ENCODE data around the gene CPM.

The CPM gene

DNA sequence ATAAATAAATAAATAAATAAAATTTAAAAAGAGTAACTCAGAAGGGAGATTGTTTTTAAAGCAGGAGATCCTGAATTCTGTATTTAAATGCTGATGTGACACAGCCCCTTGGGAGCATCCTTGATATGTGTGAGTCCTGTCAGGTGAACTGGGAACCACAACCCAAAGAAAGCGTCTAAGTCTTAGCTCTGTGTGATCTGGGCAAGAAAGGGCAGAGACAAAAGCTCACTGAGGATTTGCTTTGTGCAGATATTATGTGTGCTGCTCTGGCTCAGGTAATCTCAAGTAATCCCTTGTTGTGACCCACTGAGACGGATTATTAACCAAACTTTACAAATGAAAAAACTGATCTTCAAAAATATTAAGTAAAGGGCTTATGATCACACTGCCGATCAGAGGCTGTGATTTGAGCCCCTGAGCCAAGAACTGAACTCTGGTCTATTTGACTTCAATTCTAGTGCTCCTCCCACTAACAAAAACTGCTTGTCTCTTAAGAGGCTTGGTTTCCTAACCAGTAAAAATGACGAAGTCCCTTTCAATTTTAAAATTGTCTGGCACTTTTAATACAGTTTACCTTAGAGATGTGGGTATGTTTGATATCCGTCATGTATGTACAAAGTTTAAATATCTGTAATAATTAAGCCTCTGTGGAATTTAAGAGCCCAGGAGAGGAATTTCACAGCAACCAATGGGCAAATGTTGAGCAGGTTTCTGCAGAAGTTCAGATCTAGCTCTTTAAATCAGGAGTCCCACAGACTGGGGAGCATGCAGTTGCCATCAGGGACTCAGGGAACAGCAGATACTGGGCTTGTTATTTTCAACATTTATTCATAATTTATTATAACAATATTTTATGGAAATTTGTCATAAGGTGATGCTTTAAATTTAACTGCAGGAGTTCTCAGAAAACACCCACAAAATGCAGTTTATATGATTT, 46.1 kb downstream of the CPM start:
- TF ChIP-seq POLR2AphosphoS5 (IDR thresholded peaks at IDR 0.05; ENCODE audit: low read depth, low read length): no peak
- TF ChIP-seq POLR2A (IDR thresholded peaks at IDR 0.05; ENCODE audit: low read depth, low read length): no peak
- no peak for TF ChIP-seq TAF1 (IDR thresholded peaks at IDR 0.05; ENCODE audit: borderline replicate concordance, low read depth, low read length)
- FAIRE-seq (no peak), DNase-seq (ENCODE audit: insufficient read length) (no peak)

DNA sequence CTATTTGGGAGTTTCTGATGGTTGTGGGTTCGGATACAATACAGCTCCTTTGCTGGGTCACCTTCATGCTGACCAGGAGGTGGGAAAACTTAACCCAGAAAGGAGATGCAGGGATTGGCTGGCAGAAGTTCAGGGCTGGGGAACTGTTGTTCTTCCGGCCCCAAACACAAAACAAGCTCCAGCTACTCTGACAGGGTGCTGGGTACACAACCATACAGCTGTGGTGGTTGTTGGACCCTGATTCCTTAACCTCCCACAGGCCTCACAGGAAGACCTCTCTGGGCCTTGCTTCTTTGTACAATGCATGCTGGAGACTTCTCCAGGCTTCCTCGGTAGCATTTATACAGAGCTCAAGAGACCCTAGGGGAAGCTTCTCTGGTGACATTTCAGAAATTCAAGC, 47.6 kb downstream of the CPM start:
- no peak for FAIRE-seq
- DNase-seq (ENCODE audit: insufficient read length): no peak
- TF ChIP-seq TAF1 (IDR thresholded peaks at IDR 0.05; ENCODE audit: borderline replicate concordance, low read depth, low read length) (no peak), POLR2AphosphoS5 (IDR thresholded peaks at IDR 0.05; ENCODE audit: low read depth, low read length) (no peak), POLR2A (IDR thresholded peaks at IDR 0.05; ENCODE audit: low read depth, low read length) (no peak)

DNA sequence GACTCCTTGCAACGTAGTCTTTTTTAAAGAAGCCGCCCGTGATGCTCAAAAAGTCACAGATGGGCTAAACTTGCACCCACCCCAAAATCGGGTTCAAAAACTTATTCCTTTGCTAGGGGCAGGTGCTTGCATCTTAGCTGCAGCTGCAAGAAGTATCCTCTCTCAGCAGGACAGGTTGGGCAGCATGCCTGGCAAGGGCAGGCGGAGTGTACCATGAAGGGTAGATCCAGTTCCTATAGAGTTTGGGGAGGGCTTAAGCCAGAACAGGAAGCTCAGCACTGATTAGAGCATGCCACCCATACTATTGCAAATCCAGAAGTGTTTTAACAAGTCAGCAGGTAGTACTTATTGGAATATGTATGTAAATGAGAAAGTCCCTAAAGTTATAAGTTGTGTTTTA, 48.7 kb downstream of the CPM start:
- FAIRE-seq: no peak
- TF ChIP-seq TAF1 (IDR thresholded peaks at IDR 0.05; ENCODE audit: borderline replicate concordance, low read depth, low read length) (no peak), POLR2AphosphoS5 (IDR thresholded peaks at IDR 0.05; ENCODE audit: low read depth, low read length) (no peak), POLR2A (IDR thresholded peaks at IDR 0.05; ENCODE audit: low read depth, low read length) (no peak)
- no peak for DNase-seq (ENCODE audit: insufficient read length)

DNA sequence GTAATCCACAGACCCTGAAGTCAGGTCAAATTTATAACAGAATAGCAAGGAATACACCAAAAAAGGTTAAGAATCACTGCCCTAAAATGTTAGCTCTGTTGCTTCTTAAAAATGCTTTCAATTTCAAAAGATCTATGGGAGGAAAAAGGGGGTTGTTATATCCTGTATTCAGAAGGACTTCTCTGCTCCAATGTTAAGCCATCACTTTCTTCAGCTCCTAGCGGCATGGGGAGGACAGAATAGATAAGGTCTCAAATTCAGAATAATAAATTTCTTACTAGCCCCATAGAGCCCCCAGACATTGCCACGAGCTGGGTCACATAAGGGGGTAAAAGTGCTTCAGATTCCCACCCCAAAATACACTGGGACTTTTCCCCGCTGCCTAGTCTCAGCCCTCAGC, 49.8 kb downstream of the CPM start:
- no peak for TF ChIP-seq TAF1 (IDR thresholded peaks at IDR 0.05; ENCODE audit: borderline replicate concordance, low read depth, low read length)
- TF ChIP-seq POLR2A (IDR thresholded peaks at IDR 0.05; ENCODE audit: low read depth, low read length): no peak
- no peak for TF ChIP-seq POLR2AphosphoS5 (IDR thresholded peaks at IDR 0.05; ENCODE audit: low read depth, low read length)
- DNase-seq (ENCODE audit: insufficient read length) (no peak), FAIRE-seq (no peak)

DNA sequence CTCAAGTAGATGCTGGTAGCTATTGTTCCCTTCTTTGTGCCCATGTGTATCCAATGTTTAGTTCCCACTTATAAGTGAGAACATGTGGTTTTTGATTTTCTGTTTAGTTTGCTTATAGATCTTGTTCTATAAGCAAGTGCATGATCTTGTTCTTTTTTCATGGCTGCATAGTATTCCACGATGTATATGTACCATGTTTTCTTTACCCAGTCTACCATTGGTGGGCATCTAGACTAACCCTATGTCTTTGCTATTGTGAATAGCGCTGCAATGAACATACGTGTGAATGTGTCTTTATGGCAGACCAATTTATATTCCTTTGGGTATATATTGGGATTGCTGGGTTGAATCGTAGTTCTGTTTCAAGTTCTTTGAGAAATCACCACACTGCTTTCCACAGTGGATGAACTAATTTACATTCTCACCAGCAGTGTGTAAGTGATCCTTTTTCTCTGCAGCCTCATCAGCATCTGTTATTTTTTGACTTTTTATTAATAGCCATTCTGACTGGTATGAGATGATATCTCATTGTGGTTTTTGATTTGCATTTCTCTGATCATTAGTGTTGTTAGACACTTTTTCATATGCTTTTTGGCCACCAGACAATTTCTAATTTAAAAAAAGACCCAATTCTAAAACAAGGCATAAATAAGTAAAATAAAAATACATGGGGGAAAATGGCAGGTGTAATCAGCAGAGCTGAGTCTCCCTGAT, 50.6 kb downstream of the CPM start:
- no peak for TF ChIP-seq TAF1 (IDR thresholded peaks at IDR 0.05; ENCODE audit: borderline replicate concordance, low read depth, low read length)
- no peak for TF ChIP-seq POLR2A (IDR thresholded peaks at IDR 0.05; ENCODE audit: low read depth, low read length)
- no peak for TF ChIP-seq POLR2AphosphoS5 (IDR thresholded peaks at IDR 0.05; ENCODE audit: low read depth, low read length)
- FAIRE-seq (no peak), DNase-seq (ENCODE audit: insufficient read length) (no peak)

DNA sequence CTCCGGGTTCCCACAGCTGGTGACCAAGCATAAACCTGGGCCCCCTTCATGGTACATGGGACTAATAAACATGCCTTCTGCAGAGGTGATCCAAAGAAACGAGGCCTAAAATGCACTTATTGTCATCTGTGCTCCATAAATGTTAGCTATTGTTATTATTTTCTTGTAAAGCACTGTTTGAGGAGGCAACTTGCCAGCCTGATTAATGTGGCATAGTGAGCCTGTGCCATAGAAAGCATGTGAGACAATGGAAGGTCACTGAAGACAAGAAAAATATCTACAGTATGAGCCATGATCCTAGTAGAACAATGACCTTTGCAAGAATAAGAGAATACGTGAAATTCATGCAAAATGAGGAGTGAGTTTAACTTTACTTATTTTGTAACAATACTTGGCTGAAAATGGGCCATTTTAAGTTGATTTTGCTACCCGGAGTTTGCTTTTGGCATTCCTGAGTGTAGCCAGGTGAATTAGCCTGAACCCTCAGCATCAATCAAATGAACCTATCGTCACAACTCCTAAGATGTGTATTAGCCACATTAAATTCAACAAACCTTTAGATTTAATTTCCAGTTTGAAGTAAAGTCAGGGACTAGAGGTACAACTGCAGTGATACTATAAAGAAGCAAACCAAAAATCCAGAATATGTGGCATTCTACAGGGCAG, 52.2 kb downstream of the CPM start:
- no peak for FAIRE-seq

DNA sequence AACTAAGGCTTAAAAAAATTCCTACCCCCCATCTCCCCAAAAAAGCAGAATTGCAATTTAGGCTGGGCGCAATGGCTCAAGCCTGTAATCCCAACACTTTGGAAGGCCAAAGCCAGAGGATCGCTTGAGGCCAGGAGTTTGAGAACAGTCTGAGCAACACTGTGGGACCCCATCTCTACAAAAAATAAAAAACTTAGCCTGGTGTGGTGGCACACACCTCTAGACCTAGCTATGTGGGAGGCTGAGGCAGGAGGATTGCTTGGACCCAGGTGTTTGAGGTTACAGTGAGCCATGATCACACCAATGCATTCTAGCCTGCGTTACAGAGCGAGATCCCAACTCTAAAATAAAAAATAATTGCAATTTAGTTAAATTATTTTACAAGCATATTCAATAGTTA, 54.1 kb downstream of the CPM start:
- DNase-seq (ENCODE audit: insufficient read length) (no peak), FAIRE-seq (no peak)

More for the DNA sequence above, 52.2 kb downstream of the CPM start:
- TF ChIP-seq POLR2A (IDR thresholded peaks at IDR 0.05; ENCODE audit: low read depth, low read length) (no peak), POLR2AphosphoS5 (IDR thresholded peaks at IDR 0.05; ENCODE audit: low read depth, low read length) (no peak), TAF1 (IDR thresholded peaks at IDR 0.05; ENCODE audit: borderline replicate concordance, low read depth, low read length) (no peak)
- DNase-seq (ENCODE audit: insufficient read length): no peak

DNA sequence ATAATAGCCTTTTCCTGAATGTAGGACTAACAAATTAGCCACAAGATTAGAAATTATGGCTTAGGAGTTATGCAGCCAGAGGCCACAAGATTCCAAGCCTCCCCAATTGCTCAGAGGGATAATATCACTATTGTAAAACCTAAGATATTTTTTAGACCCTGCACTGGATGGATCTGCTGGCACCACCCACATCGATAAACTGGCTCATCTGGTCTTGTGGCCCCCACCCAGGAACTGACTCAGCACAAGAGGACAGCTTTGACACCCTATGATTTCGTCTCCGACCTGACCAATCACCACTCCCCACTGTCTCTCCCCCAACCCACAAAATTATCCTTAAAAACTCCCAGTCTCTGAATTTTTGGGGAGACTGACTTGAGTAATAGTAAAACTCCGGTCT, 54.7 kb downstream of the CPM start:
- no peak for TF ChIP-seq POLR2A (IDR thresholded peaks at IDR 0.05; ENCODE audit: low read depth, low read length)
- no peak for FAIRE-seq
- DNase-seq (ENCODE audit: insufficient read length): no peak

More for the DNA sequence above, 54.1 kb downstream of the CPM start:
- TF ChIP-seq POLR2A (IDR thresholded peaks at IDR 0.05; ENCODE audit: low read depth, low read length): no peak
- TF ChIP-seq TAF1 (IDR thresholded peaks at IDR 0.05; ENCODE audit: borderline replicate concordance, low read depth, low read length): no peak
- TF ChIP-seq POLR2AphosphoS5 (IDR thresholded peaks at IDR 0.05; ENCODE audit: low read depth, low read length): no peak

DNA sequence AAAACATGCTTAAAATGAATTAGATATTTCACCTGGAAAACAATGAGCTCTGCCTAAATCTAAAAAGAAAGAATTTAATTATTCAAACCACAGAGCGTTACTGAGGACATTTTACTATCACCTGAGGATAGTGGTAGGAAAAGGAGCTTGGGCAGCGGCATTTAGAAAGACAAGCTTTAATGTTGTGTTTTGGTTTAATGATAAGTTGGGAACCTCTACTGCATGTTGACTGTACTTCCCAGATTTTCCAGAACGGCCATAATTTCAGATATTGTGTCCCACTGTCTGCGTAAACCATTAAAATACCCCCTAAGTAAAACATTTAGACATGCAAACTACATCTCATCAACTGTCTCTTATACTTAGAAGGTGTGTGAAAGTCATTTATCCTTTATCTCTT, 55.4 kb downstream of the CPM start:
- no peak for TF ChIP-seq TAF1 (IDR thresholded peaks at IDR 0.05; ENCODE audit: borderline replicate concordance, low read depth, low read length)
- no peak for TF ChIP-seq POLR2A (IDR thresholded peaks at IDR 0.05; ENCODE audit: low read depth, low read length)
- FAIRE-seq: no peak

DNA sequence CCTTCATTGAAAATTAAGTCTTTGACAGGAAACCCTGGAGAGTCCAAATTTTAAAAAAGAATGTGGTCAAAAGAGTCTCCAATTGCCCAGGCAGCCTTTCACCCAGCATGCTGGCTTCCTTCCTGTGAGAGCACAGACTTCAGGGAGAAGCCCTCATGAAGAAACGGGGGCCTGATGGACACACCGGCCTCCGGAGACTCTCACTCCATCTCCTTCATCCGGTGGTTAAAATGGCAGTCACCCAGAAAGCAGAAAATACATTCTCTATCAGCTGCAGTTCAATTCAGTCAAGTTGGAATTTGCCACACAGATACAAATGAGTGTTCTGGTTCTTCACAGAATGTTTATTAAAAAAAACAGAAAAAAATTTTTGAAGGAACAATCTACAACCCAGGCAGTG, 56.5 kb downstream of the CPM start:
- TF ChIP-seq TAF1 (IDR thresholded peaks at IDR 0.05; ENCODE audit: borderline replicate concordance, low read depth, low read length) (no peak), POLR2A (IDR thresholded peaks at IDR 0.05; ENCODE audit: low read depth, low read length) (no peak), POLR2AphosphoS5 (IDR thresholded peaks at IDR 0.05; ENCODE audit: low read depth, low read length) (no peak)
- no peak for DNase-seq (ENCODE audit: insufficient read length)
- FAIRE-seq: no peak

More for the DNA sequence above, 55.4 kb downstream of the CPM start:
- no peak for DNase-seq (ENCODE audit: insufficient read length)

DNA sequence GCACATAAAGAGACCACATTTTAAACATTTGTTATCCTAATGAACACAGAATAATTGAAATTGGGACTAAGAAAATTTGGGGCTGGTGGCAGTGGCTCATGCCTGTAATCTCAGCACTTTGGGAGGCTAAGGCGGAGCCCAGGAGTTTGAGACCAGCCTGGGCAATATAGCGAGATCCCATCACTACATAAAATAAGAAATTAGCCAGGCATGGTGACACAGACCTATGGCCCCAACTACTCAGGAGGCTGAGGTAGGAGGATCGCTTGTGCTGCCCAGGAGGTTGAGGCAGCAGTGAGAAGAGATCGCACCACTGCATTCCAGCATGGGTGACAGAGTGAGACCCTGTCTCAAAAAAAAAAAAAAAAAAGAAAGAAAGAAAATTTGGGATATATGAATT, 59.7 kb downstream of the CPM start:
- no peak for FAIRE-seq
- TF ChIP-seq POLR2AphosphoS5 (IDR thresholded peaks at IDR 0.05; ENCODE audit: low read depth, low read length) (no peak), POLR2A (IDR thresholded peaks at IDR 0.05; ENCODE audit: low read depth, low read length) (no peak), TAF1 (IDR thresholded peaks at IDR 0.05; ENCODE audit: borderline replicate concordance, low read depth, low read length) (no peak)
- DNase-seq (ENCODE audit: insufficient read length): no peak

All from GM12892 (cell line).